ENCODE data around the gene CCBE1. TPM values are rescaled to one million over a fixed set of nuclear protein-coding genes. Genes with fewer than 3 reads are reported as not detected.

CCBE1 gene
- total and polyA plus RNA-seq, 2 of the 4 experiments (the other 2 are of a cell fraction) = 64.8 to 148 TPM

DNA sequence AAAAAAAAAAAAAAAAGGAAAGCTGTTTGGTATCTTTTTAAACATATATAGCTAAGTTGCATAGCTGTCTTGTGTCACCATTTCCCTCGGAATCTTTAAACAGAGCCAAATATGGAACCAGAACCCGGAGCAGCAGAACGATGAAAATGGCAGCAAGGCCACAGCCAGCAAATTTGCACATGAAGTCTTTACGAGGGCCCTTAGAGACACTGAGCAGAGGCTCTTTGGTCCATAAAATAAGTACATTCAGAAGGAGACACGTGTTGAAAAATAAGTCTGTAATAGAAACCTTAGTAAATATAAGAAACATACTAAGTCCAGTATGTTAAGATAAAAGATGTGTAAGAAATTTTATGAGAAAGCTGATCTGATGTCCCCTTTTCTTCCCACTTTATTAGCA, 16.2 kb downstream of the CCBE1 start (continued):
- TF ChIP-seq RCOR1 (IDR thresholded peaks at IDR 0.05; ENCODE audit: insufficient replicate concordance, low read length) = no peak
- TF ChIP-seq FOS (IDR thresholded peaks at IDR 0.05; ENCODE audit: low read depth, low read length) = no peak
- TF ChIP-seq POLR2A (IDR thresholded peaks at IDR 0.05; ENCODE audit: low read depth, low read length) = no peak

DNA sequence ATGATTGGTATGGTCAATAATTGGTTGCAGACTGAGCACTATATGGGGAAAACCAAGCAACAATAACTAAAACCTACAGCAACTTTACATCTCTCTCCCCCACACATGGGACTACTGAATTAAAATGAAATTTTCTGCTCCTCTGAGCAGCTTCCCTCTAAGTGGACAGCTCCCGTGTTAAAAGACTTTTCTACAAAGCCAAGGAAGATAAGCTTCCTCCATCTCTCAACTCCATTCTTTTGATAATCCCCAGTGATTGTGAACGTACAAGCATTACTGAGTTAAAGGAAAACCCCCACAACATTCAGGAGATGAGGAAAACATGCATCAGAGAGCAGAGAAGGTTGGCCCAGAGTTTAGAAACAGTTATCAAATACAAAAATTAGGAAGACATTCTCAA, 21.9 kb downstream of the CCBE1 start:
- H2BK20ac ChIP-seq (ENCODE audit: low read depth, low read length) = no peak overlapping the region
- dilution Hi-C loops (cut with HindIII; ENCODE audit: low sequenced_read_pairs, unreplicated experiment) = no loop called here
- BruUV-seq (replicated peaks) = no TSS peak

More for the DNA sequence above, 21.9 kb downstream of the CCBE1 start:
- Histone ChIP-seq H4K91ac (ENCODE audit: insufficient read depth, low read depth, low read length) (no peak overlapping the region), H2BK120ac (ENCODE audit: low read depth, low read length) (no peak overlapping the region), H3K56ac (ENCODE audit: extremely low read depth, insufficient read depth, low read length) (no peak overlapping the region), H3K27me3 (ENCODE audit: control insufficient read depth, insufficient read depth, low read length) (no peaks in the 10 kb centered on the region), H3K9me1 (ENCODE audit: insufficient read depth, low read length) (0 out of 2 replicates have a peak, but pooled peaks cover 5% of the 10 kb centered on the region), H3K4ac (ENCODE audit: low read depth, low read length) (no peak overlapping the region), H3K4me2 (ENCODE audit: low read depth, low read length) (no peak overlapping the region), H2BK5ac (ENCODE audit: low read depth, low read length, poor library complexity, severe bottlenecking) (no peak overlapping the region), H3K36me3 (ENCODE audit: control insufficient read depth, insufficient read depth, low read length) (no peaks in the 10 kb centered on the region), H2AK9ac (replicated peaks; ENCODE audit: low read depth, low read length, poor library complexity) (no peak overlapping the region), H2BK15ac (ENCODE audit: low read depth, low read length) (no peak overlapping the region), H3K4me1 (ENCODE audit: control insufficient read depth, insufficient read depth, low read length) (peaks cover 9% of the 10 kb centered on the region; the same call in 1 of the 2 replicates), H3K23ac (ENCODE audit: low read depth, low read length) (no peak overlapping the region; the same call in 1 of the 2 replicates), H3K9ac (ENCODE audit: low read depth, low read length) (no peak overlapping the region), H3K4me3 (ENCODE audit: insufficient read depth, low read depth, low read length) (no peak overlapping the region), H3K9me3 (ENCODE audit: control insufficient read depth, insufficient read depth, low read length) (no peaks in the 10 kb centered on the region), H4K20me1 (ENCODE audit: insufficient read depth, low read length) (peaks cover 13% of the 10 kb centered on the region), H2AK5ac (ENCODE audit: low read depth, low read length) (no peak overlapping the region), H3K14ac (replicated peaks; ENCODE audit: low read depth, low read length) (no peak overlapping the region), H3K18ac (ENCODE audit: low read depth, low read length) (no peak overlapping the region; the same call in 1 of the 2 replicates), H4K5ac (ENCODE audit: low read depth, low read length) (no peak overlapping the region), H3K27ac (ENCODE audit: insufficient read depth, low read length) (no peak overlapping the region), H4K8ac (ENCODE audit: low read depth in 2 of 2, low read length in 2 of 2) (no peak overlapping the region), H2AFZ (replicated peaks; ENCODE audit: low read length, poor library complexity) (no peak overlapping the region), H3K79me1 (ENCODE audit: low read depth in 1 of 2, low read length in 2 of 2) (peaks cover 41 to 57% of the 10 kb centered on the region in 2 experiments)
- intact Hi-C loops (cut with micrococcal nuclease) = no loop called here
- no CpG with 5 or more reads among the region's 2 CpGs for WGBS, 2 experiments (ENCODE audit: extremely low coverage in 2 of 2, insufficient read length in 1 of 2)
- TF ChIP-seq CEBPB (IDR thresholded peaks at IDR 0.05; ENCODE audit: low read depth, low read length) = no peak
- TF ChIP-seq RCOR1 (IDR thresholded peaks at IDR 0.05; ENCODE audit: insufficient replicate concordance, low read length) = no peak
- TF ChIP-seq MAFK (IDR thresholded peaks at IDR 0.05; ENCODE audit: low read depth, low read length) = no peak
- TF ChIP-seq, protein P1, sequence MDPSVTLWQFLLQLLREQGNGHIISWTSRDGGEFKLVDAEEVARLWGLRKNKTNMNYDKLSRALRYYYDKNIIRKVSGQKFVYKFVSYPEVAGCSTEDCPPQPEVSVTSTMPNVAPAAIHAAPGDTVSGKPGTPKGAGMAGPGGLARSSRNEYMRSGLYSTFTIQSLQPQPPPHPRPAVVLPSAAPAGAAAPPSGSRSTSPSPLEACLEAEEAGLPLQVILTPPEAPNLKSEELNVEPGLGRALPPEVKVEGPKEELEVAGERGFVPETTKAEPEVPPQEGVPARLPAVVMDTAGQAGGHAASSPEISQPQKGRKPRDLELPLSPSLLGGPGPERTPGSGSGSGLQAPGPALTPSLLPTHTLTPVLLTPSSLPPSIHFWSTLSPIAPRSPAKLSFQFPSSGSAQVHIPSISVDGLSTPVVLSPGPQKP (IDR thresholded peaks at IDR 0.05; ENCODE audit: borderline replicate concordance, low read depth, low read length) = no peak
- TF ChIP-seq, protein P2, sequence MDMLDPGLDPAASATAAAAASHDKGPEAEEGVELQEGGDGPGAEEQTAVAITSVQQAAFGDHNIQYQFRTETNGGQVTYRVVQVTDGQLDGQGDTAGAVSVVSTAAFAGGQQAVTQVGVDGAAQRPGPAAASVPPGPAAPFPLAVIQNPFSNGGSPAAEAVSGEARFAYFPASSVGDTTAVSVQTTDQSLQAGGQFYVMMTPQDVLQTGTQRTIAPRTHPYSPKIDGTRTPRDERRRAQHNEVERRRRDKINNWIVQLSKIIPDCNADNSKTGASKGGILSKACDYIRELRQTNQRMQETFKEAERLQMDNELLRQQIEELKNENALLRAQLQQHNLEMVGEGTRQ (IDR thresholded peaks at IDR 0.05; ENCODE audit: low read depth, low read length) = no peak
- no peak for TF ChIP-seq NFE2L2 (IDR thresholded peaks at IDR 0.05; ENCODE audit: low read depth, low read length)
- TF ChIP-seq FOS (IDR thresholded peaks at IDR 0.05; ENCODE audit: low read depth, low read length) = no peak
- no peak for TF ChIP-seq MAZ (IDR thresholded peaks at IDR 0.05; ENCODE audit: borderline replicate concordance, low read depth, low read length)
- TF ChIP-seq SMC3 (IDR thresholded peaks at IDR 0.05; ENCODE audit: low read depth, low read length) = no peak
- no peak for TF ChIP-seq CHD1 (IDR thresholded peaks at IDR 0.05; ENCODE audit: low read depth, low read length)
- TF ChIP-seq BHLHE40 (IDR thresholded peaks at IDR 0.05; ENCODE audit: low read depth, low read length) = no peak
- no peak for TF ChIP-seq RFX5 (IDR thresholded peaks at IDR 0.05; ENCODE audit: low read depth, low read length)
- ATAC-seq (ENCODE audit: low read depth) = no peak
- ChIA-PET POLR2A (ENCODE audit: unreplicated experiment) (no interaction called here), CTCF (interaction anchor here (0.9 to 1.7 kb wide), 3 partner anchors 22 to 152 kb away, joined by 3 to 4 read pairs (median 3); partner anchors contain the start of gene CCBE1)
- in situ Hi-C loops (cut with MboI; ENCODE audit: low sequenced_read_pairs) = no loop called here
- no peak for DNase-seq

Measured in IMR-90 (cell line).